ENCODE results near the gene YPEL4.

YPEL4 gene

GRCh38 chr11:57634311-57634710, 15.4 kb downstream of the YPEL4 start:
- H3K4me3 ChIP-seq (ENCODE audit: control insufficient read depth, low read depth, low read length): no peak overlapping the region
- TF ChIP-seq, protein P1, sequence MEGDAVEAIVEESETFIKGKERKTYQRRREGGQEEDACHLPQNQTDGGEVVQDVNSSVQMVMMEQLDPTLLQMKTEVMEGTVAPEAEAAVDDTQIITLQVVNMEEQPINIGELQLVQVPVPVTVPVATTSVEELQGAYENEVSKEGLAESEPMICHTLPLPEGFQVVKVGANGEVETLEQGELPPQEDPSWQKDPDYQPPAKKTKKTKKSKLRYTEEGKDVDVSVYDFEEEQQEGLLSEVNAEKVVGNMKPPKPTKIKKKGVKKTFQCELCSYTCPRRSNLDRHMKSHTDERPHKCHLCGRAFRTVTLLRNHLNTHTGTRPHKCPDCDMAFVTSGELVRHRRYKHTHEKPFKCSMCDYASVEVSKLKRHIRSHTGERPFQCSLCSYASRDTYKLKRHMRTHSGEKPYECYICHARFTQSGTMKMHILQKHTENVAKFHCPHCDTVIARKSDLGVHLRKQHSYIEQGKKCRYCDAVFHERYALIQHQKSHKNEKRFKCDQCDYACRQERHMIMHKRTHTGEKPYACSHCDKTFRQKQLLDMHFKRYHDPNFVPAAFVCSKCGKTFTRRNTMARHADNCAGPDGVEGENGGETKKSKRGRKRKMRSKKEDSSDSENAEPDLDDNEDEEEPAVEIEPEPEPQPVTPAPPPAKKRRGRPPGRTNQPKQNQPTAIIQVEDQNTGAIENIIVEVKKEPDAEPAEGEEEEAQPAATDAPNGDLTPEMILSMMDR (conservative IDR thresholded peaks at IDR 0.05; ENCODE audit: control insufficient read depth, insufficient read depth, low read depth, low read length): no peak
- DNase-seq (ENCODE audit: low read depth): no peak

DNA sequence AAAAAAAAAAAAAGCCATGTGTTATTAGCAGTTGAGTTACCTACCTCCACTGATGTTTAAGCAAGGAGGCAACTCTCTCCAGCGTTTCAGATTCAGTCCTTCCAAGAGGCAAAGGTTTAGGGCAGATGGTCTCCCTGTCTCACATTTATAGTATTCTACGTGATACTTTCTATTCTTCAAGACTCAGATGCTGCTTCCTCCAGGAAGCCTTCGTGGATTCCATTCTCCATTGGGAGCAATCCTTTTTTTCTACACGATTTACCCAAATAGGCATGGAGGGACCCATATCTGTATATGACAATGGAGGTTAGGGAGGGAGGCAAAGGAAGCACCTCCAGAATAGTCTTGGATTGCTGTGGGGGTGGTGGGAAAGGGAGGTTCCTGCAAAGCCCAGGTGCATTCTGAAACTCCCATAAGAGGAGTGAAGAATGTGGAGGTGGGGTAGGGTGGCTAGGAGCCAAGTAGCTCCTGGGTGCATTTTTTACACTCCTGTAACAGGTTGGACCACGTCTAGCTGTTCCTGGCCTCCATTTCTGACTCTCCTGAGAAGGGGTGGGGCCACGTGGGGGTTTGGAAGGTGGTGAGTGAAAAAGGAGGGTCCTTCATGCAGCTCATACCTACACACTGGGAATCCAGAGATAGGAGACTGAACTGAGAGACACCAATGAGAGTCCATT, 16.2 kb downstream of the YPEL4 start:
- TF ChIP-seq, protein P1 (conservative IDR thresholded peaks at IDR 0.05; ENCODE audit: control insufficient read depth, insufficient read depth, low read depth, low read length): no peak
- no peak for DNase-seq (ENCODE audit: low read depth)
- no peak overlapping the region for H3K4me3 ChIP-seq (ENCODE audit: control insufficient read depth, low read depth, low read length)

DNA sequence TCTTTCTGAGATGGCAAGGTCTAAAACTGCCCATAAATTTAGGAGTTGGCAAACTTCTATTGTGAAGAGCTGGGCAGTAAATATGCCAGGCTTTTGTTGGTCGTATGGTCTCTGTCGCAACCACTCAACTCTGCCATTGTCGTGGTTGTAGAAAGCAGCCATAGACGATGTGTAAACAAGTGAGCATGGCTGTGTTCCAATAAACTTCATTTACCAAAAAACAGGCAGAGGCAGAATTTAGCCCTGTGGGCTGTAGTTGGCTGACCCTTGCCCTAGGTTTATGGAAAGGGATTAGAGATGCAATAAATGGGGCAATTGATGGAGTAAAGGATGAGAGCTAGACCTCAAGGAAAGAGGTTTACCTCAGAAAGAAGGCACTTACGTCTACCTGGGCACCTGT, 17.6 kb downstream of the YPEL4 start:
- DNase-seq (ENCODE audit: low read depth): no peak
- H3K4me3 ChIP-seq (ENCODE audit: control insufficient read depth, low read depth, low read length): no peak overlapping the region
- TF ChIP-seq, protein P1 (conservative IDR thresholded peaks at IDR 0.05; ENCODE audit: control insufficient read depth, insufficient read depth, low read depth, low read length): no peak

- no peak overlapping the region for H3K4me3 ChIP-seq (ENCODE audit: control insufficient read depth, low read depth, low read length)
- DNase-seq (ENCODE audit: low read depth): no peak
- TF ChIP-seq, protein P1 (conservative IDR thresholded peaks at IDR 0.05; ENCODE audit: control insufficient read depth, insufficient read depth, low read depth, low read length): no peak
Observed at GRCh38 chr11:57630171-57630570, 19.5 kb downstream of the YPEL4 start.

- H3K4me3 ChIP-seq (ENCODE audit: control insufficient read depth, low read depth, low read length): no peak overlapping the region
- TF ChIP-seq, protein P1 (conservative IDR thresholded peaks at IDR 0.05; ENCODE audit: control insufficient read depth, insufficient read depth, low read depth, low read length): no peak
- DNase-seq (ENCODE audit: low read depth): no peak
Observed at GRCh38 chr11:57626895-57627294, 22.8 kb downstream of the YPEL4 start.

GRCh38 chr11:57624864-57625263, 24.8 kb downstream of the YPEL4 start:
- TF ChIP-seq, protein P1 (conservative IDR thresholded peaks at IDR 0.05; ENCODE audit: control insufficient read depth, insufficient read depth, low read depth, low read length): no peak
- no peak overlapping the region for H3K4me3 ChIP-seq (ENCODE audit: control insufficient read depth, low read depth, low read length)
- no peak for DNase-seq (ENCODE audit: low read depth)

DNA sequence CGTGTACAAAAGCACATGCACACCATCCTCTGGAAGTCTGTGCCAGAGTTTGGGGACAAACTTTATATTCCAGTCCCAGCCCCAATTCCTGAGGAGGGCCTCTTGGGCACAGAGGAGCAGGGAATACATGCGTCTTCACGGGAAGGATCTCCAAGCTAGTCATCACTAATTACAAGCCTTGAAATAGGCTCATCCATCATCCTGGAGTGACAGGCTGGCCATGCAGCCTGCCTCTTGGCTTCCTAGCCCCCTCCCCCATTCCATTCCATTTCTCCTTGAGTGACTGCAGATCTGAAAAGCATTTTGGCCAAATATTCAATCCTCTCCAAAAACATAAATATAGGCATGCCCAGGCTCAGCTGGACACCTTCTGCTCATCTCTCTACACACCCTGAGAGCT, 27.4 kb downstream of the YPEL4 start:
- H3K4me3 ChIP-seq (ENCODE audit: control insufficient read depth, low read depth, low read length): no peak overlapping the region
- TF ChIP-seq, protein P1 (conservative IDR thresholded peaks at IDR 0.05; ENCODE audit: control insufficient read depth, insufficient read depth, low read depth, low read length): no peak
- DNase-seq (ENCODE audit: low read depth): no peak
